ENCODE measurements around the gene ZNF532. TPM values are rescaled to one million over a fixed set of nuclear protein-coding genes. Genes with fewer than 3 reads are reported as not detected.

The ZNF532 gene
- total and polyA plus RNA-seq, 2 donors (not counting 3 experiments of a cell fraction or from before 2014, with no cell fraction given) = 42.3 to 70.1 TPM

DNA sequence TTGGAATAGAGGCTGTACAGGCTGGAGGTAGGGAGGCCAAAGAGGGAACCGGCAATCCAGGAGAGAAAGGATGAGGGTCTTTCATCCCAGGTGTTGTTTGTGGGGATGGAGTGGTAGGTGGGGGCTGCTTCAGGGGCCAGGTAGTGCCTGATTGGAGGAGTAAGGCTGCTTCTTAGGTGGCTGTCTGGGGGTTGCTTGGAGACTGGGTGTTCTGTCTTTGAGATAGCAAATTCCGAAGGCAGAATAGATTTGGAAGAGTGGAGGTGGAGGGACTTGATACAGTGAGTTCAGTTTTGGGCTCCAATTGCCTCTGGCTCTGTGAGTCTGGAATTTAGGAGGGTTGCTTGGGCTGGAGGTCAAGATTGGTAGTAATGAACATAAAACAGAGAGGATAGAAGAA is 5.9 kb downstream of the ZNF532 start:
- no peak overlapping the region for H3K4me3 ChIP-seq (replicated peaks in 1 of 3; ENCODE audit: insufficient read depth in 1 of 3, low read depth in 1 of 3, low read length in 3 of 3)
- no peak for TF ChIP-seq MYC (IDR thresholded peaks at IDR 0.05; ENCODE audit: low read depth, low read length)

DNA sequence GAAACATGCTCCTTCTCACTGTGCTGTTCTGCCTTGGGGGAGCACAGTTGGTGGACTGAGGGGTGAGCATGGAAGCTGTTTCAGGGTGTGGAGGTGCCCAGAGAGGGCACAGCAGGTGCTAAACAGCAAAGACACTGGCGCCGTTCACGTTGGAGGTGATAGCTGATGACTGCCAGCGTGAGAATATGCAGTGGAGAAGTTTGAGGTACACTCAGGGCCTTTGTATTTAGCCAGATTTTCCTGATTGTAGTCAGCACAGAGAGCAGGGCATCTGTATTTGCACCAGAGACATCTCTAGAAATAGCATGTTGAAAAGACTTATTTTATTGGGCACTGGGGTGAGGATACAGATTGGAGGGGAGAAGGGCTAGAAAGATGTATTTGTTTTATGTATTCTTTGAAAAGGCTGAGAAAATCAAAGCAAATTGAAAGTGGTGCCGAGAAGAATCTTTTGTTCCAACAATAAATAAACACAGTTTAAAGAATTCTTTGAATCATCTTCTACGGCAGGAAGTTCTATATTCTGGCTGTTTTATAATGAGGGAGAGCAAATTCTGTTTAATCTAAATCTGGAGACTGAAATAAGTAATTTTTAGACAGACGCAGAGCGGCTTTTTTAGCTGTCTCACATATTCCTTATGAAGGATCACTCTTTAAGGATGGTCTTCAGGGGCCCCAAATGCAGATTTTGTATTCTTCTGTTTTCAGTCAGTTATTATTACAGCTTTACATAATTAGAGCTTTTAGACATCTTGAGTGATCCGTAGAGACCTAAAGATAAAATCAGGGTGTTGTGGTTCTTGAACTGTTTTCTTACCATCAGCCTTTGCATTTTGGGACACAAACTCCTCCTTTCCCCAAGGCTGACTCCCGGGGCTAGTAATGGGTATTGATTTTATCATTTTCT is 7.1 kb downstream of the ZNF532 start:
- peaks cover 5% of the 10 kb centered on the region for H3K4me1 ChIP-seq (ENCODE audit: control insufficient read depth, extremely low read depth, insufficient read depth, low read length)
- no peak overlapping the region for H3K4me2 ChIP-seq (ENCODE audit: insufficient read depth, low read length)
- no peaks in the 10 kb centered on the region for H3K27me3 ChIP-seq (ENCODE audit: control insufficient read depth in 2 of 2, insufficient read depth in 2 of 2, low read length in 2 of 2)
- TF ChIP-seq EZH2 (IDR thresholded peaks at IDR 0.05; ENCODE audit: borderline replicate concordance, low read depth, low read length, severe bottlenecking) (no peak), MYC (IDR thresholded peaks at IDR 0.05; ENCODE audit: low read depth, low read length) (no peak), POLR2AphosphoS5 (IDR thresholded peaks at IDR 0.05; ENCODE audit: insufficient read depth, low read depth, low read length) (no peak), POLR2A (IDR thresholded peaks at IDR 0.05; ENCODE audit: low read depth, low read length) (no peak), JUN (IDR thresholded peaks at IDR 0.05; ENCODE audit: borderline replicate concordance, insufficient read depth, insufficient read length, low read depth) (no peak), GATA2 (IDR thresholded peaks at IDR 0.05; ENCODE audit: insufficient read depth, insufficient read length, low read depth, low read length) (no peak), FOS (IDR thresholded peaks at IDR 0.05; ENCODE audit: borderline replicate concordance, insufficient read depth, low read length) (no peak)
- TF ChIP-seq, protein P1, sequence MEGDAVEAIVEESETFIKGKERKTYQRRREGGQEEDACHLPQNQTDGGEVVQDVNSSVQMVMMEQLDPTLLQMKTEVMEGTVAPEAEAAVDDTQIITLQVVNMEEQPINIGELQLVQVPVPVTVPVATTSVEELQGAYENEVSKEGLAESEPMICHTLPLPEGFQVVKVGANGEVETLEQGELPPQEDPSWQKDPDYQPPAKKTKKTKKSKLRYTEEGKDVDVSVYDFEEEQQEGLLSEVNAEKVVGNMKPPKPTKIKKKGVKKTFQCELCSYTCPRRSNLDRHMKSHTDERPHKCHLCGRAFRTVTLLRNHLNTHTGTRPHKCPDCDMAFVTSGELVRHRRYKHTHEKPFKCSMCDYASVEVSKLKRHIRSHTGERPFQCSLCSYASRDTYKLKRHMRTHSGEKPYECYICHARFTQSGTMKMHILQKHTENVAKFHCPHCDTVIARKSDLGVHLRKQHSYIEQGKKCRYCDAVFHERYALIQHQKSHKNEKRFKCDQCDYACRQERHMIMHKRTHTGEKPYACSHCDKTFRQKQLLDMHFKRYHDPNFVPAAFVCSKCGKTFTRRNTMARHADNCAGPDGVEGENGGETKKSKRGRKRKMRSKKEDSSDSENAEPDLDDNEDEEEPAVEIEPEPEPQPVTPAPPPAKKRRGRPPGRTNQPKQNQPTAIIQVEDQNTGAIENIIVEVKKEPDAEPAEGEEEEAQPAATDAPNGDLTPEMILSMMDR (IDR thresholded peaks at IDR 0.05; ENCODE audit: extremely low read depth in 1 of 2, insufficient read depth in 1 of 2, low read depth in 1 of 2, low read length in 2 of 2) = no peak
- TF ChIP-seq, protein P2, sequence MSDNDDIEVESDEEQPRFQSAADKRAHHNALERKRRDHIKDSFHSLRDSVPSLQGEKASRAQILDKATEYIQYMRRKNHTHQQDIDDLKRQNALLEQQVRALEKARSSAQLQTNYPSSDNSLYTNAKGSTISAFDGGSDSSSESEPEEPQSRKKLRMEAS (IDR thresholded peaks at IDR 0.05; ENCODE audit: insufficient read depth, insufficient read length) = no peak
- DNase-seq (ENCODE audit: low read depth, low spot score) (no peak), FAIRE-seq (no peak)
- intact Hi-C loops (cut with micrococcal nuclease) = no loop called here
- no peak overlapping the region for H2AFZ ChIP-seq (ENCODE audit: low read depth, low read length)
- no peak overlapping the region for H3K9ac ChIP-seq (replicated peaks; ENCODE audit: extremely low read depth, insufficient read depth, low read length)
- H3K9me3 ChIP-seq (replicated peaks; ENCODE audit: control insufficient read depth, insufficient read depth, low read length) = no peaks in the 10 kb centered on the region
- CTCF ChIA-PET = interaction anchor here (1.4 kb wide), 1 partner anchor 9 kb away, joined by 4 read pairs; no protein-coding TSS in a partner anchor
- POLR2A ChIA-PET = no interaction called here
- H4K20me1 ChIP-seq (replicated peaks; ENCODE audit: control insufficient read depth, extremely low read depth, insufficient read depth, low read length) = no peaks in the 10 kb centered on the region
- BruUV-seq (replicated peaks) = no TSS peak
- no peak overlapping the region for H3K4me3 ChIP-seq (replicated peaks in 1 of 3; ENCODE audit: insufficient read depth in 1 of 3, low read depth in 1 of 3, low read length in 3 of 3)
- H3K9me1 ChIP-seq (replicated peaks; ENCODE audit: control insufficient read depth, extremely low read depth, insufficient read depth, low read length) = no peaks in the 10 kb centered on the region
- H3K36me3 ChIP-seq (ENCODE audit: control insufficient read depth in 2 of 2, extremely low read depth in 1 of 2, insufficient read depth in 2 of 2, low read length in 2 of 2) = peaks cover 0 to 11% of the 10 kb centered on the region in 2 experiments
- no peak overlapping the region for H3K27ac ChIP-seq (ENCODE audit: insufficient read depth, low read depth, low read length)
- dilution Hi-C loops (cut with MboI; ENCODE audit: extremely low pct_ligation_motif_present, low sequenced_read_pairs) = no loop called here
- peaks cover 7% of the 10 kb centered on the region for H3K79me2 ChIP-seq (ENCODE audit: control insufficient read depth, insufficient read depth, low read length)

More for the DNA sequence above, 5.9 kb downstream of the ZNF532 start:
- Histone ChIP-seq H2AFZ (ENCODE audit: low read depth, low read length) (no peak overlapping the region), H3K4me1 (ENCODE audit: control insufficient read depth, extremely low read depth, insufficient read depth, low read length) (peaks cover 17% of the 10 kb centered on the region), H3K9me1 (replicated peaks; ENCODE audit: control insufficient read depth, extremely low read depth, insufficient read depth, low read length) (no peaks in the 10 kb centered on the region), H3K4me2 (ENCODE audit: insufficient read depth, low read length) (no peak overlapping the region), H3K27me3 (ENCODE audit: control insufficient read depth in 2 of 2, insufficient read depth in 2 of 2, low read length in 2 of 2) (no peaks in the 10 kb centered on the region), H4K20me1 (replicated peaks; ENCODE audit: control insufficient read depth, extremely low read depth, insufficient read depth, low read length) (no peaks in the 10 kb centered on the region), H3K9ac (replicated peaks; ENCODE audit: extremely low read depth, insufficient read depth, low read length) (no peak overlapping the region), H3K36me3 (ENCODE audit: control insufficient read depth in 2 of 2, extremely low read depth in 1 of 2, insufficient read depth in 2 of 2, low read length in 2 of 2) (peaks cover 0 to 9% of the 10 kb centered on the region in 2 experiments), H3K79me2 (ENCODE audit: control insufficient read depth, insufficient read depth, low read length) (peaks cover 8% of the 10 kb centered on the region), H3K27ac (ENCODE audit: insufficient read depth, low read depth, low read length) (no peak overlapping the region), H3K9me3 (replicated peaks; ENCODE audit: control insufficient read depth, insufficient read depth, low read length) (no peaks in the 10 kb centered on the region)
- ChIA-PET CTCF (interaction anchor here (0.5 to 1.4 kb wide), 2 partner anchors 10 to 161 kb away, joined by 3 to 4 read pairs; no protein-coding TSS in a partner anchor), POLR2A (no interaction called here)
- DNase-seq (ENCODE audit: low read depth, low spot score) (no peak), FAIRE-seq (no peak)
- dilution Hi-C loops (cut with MboI; ENCODE audit: extremely low pct_ligation_motif_present, low sequenced_read_pairs) = no loop called here
- BruUV-seq (replicated peaks) = no TSS peak
- intact Hi-C loops (cut with micrococcal nuclease) = no loop called here
